Right lobe of liver (tissue), 4 donors: Measurements from ENCODE around the gene EMID1.

Experiments
- POLR2A ChIP-seq: fragments of 450-650 bp; IDR thresholded peaks from one replicate; pipeline ENCODE4 v1.6.1; 2017; ENCODE audit warnings: antibody characterized with exemption, mild to moderate bottlenecking
- TF ChIP-seq, protein P1 (sequence below), 4 donors: fragments of 200-600 bp in 3 of 4; fragments of 450-650 bp in 1 of 4; IDR thresholded peaks; one replicate each; pipeline versions ENCODE4 v1.5.1 to v1.8.0; 2016 to 2022; ENCODE audit warnings: antibody characterized with exemption in 4 of 4, mild to moderate bottlenecking in 2 of 4
- donor health status: DM: no; HTN: no; CAD: no.
- donor health status: DM: no; HTN: no; CAD: no.
- donor health status: DM: no; HTN: yes; CAD: no.

DNA sequence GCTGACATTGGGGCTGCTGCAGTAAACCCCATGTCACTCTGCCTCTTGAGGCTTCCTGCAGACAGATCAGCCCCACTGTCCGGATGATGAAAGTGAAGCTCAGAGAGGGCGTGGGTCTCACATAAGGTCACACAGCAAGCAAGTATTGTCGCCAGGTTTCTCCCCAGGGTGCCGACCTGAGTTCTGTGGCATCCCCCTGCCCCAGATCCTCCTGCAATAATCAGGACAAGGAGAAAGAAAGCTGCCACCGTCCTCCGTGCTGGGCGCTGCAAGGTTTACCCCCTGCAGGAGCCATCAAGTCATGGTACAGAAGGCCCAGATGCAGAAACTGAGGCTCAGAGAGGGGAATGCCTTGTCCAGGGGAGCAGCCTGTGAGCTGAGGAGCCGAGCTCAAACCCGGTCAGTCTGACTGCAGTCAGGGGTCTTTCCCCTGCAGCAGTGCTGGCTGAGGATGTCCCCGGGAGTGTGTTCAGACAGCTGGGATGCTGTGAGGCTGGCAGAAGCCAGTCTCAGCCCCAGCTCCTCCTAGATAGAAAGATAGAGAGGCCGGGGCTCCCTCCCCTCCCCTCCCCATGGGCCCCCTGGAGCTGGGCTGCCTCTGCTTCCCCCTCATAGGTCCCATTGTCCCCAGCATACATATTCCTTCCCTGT lies 13.2 kb downstream of the EMID1 start:
- TF ChIP-seq, protein P1, sequence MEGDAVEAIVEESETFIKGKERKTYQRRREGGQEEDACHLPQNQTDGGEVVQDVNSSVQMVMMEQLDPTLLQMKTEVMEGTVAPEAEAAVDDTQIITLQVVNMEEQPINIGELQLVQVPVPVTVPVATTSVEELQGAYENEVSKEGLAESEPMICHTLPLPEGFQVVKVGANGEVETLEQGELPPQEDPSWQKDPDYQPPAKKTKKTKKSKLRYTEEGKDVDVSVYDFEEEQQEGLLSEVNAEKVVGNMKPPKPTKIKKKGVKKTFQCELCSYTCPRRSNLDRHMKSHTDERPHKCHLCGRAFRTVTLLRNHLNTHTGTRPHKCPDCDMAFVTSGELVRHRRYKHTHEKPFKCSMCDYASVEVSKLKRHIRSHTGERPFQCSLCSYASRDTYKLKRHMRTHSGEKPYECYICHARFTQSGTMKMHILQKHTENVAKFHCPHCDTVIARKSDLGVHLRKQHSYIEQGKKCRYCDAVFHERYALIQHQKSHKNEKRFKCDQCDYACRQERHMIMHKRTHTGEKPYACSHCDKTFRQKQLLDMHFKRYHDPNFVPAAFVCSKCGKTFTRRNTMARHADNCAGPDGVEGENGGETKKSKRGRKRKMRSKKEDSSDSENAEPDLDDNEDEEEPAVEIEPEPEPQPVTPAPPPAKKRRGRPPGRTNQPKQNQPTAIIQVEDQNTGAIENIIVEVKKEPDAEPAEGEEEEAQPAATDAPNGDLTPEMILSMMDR (IDR thresholded peaks at IDR 0.05), result no peak
- no peak for TF ChIP-seq POLR2A
